ENCODE measurements around the gene IGSF23.
"Not testable (repeated sequence)": the region's sequence is repeated elsewhere in the genome, so short reads cannot be mapped to it uniquely, and the experiment has no call there.

The IGSF23 gene

GRCh38 chr19:44587963-44588770, 25.2 kb upstream of the IGSF23 start:
- no peak for DNase-seq

GRCh38 chr19:44588771-44589112, 24.6 kb upstream of the IGSF23 start:
- no peak for DNase-seq

DNA sequence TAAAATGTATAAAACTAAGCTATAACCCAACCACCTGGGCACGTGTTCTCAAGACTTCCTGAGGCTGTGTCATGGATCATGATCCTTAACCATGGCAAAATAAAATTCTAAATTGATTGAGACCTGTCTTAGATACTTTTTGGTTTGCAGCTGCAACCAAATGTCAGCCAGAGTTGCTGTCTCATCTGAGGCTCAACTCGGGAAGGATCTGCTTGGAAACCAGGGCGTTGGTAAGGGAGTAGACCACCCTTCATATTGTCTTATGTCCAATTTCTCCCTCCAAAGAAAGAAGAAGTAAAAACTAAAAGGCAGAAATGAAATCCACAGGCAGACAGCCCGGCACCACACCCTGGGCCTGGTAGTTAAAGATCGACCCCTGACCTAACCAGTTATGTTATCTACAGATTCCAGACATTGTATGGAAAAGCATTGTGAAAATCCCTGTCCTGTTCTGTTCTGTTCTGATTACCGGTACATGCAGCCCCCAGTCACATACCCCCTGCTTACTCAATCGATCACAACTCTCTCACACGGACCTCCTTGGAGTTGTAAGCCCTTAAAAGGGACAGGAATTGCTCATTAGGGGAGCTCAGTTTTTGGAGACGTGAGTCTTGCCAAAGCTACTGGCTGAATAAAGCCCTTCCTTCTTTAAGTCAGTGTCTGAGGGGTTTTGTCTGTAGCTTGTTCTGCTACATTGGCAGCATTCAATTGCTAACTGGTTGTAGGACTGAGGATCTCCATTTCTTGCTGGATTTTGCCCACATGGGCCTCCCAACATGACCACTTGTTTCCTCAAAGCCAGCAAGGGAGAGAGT, 22.9 kb upstream of the IGSF23 start:
- no peak for DNase-seq

DNA sequence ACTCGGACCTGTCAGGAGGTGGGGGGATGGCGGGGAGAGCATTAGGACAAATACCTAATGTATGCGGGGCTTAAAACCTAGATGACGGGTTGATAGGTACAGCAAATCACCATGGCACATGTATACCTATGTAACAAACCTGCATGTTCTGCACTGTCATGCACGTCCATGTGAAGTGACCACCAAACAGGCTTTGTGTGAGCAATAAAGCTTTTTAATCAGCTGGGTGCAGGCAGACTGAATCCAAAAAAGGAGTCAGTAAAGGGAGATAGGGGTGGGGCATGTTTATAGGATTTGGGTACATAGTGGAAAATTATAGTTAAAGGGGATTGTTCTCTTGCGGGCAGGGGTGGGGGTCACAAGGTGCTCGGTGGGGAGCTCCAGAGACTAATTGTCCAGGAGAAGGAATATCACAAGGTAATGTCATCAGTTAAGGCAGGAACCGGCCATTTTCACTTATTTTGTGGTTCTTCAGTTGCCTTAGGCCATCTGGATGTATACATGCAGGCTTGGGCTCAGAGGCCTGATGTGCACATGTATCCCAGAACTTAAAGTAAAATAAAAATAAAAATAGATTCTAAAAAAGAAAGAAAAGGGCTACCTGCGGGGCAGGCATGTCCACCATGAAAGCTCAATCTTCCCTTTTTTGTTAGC, 21.9 kb upstream of the IGSF23 start:
- not testable (repeated sequence) for DNase-seq

GRCh38 chr19:44592451-44592890, 20.9 kb upstream of the IGSF23 start:
- no peak for DNase-seq

- DNase-seq: no peak
Measured at GRCh38 chr19:44593294-44593693, 20.1 kb upstream of the IGSF23 start.

- DNase-seq: not testable (repeated sequence)
Measured at GRCh38 chr19:44593866-44594266, 19.5 kb upstream of the IGSF23 start.

DNA sequence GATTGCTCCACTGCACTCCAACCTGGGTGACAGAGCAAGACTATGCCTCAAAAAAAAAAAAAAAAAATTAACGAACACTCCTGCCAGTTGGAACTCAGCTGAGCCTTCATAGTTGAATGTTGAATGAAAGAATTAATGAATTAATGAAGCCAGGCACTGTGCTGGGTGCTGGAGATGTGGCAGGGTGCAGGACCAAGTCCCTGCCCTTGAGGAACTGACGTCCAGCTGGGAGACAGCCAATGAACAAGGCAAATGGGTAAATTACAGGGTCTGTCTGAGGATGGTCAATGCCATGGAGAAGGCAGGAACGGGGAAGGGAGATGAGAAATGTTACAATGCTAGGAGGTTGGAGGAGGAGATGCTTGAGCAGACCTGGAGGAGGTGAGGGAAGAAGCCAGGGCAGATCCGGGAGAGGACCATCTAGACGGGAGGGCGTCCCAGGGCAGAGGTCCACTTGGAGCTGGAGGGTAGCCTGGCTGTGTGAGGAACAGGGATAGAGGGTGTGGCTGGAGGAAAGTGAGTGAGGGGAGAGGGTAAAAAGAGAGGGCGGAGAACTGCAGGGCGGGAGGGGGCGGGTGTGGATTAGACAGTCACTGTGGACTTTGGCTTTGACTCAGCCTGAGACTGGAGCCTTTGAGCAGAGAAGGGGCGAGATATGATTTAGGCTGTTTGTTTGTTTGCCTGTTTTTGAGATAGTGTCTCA, 16.8 kb upstream of the IGSF23 start:
- no peak for DNase-seq

- DNase-seq: no peak
Measured at GRCh38 chr19:44597131-44597491, 16.3 kb upstream of the IGSF23 start.

GRCh38 chr19:44598355-44598754, 15.0 kb upstream of the IGSF23 start:
- DNase-seq: no peak

DNA sequence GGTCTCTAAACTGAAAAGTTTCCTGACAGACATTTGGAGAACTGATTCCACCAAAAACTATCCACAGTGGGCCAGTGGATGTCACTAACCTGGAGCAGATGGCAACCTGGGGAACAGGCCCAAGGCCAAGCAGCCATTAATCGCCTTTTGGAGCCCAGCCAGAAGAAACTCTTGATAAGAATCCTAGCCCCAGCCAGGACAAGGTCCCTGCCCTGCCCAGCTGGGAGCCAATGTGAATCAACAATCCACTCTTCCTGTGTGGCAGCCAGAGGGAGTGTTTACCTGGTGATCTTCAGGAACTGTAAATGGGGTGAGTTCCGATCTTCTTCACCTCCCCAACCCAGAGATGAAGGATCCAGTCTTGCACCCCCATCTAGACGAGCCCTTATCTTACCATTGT, 14.5 kb upstream of the IGSF23 start:
- DNase-seq: no peak

DNA sequence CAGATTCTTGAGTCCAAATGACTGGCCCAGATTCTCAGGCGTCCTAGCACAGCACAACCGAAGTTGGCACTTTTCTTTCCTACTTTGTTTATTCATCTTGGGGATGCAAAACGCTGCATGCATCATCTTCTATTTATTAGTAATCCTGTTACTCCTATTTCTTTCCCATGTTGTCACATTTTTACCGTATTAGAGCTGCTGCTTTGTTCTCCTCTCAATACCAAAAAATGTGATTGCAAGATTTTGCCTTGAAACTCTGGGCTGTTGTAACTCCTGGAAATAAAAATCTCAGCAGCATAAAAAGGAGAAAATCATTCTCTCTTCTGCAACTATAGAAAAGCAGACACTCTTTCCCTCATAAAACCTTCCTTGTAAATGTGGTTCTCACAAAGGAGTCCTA, 12.9 kb upstream of the IGSF23 start:
- no peak for DNase-seq

DNA sequence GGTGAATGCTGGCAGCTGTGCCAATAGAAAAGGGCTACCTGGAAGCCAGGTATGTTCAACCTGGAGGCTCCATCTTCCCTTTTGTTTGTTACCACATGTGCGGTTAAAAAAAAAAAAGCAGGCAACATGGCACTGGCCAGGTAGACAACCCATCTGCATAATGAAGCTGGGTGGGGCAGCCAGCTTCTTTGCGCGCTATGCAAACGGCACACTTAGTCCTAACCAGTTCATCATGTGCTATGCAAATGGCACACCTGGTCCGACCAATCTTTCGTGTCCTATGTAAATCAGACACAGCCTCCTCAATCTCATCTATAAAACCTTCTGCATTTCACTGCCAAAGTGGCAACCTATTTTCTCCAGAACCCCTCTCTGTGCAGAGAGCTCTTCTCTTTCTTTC, 11.3 kb upstream of the IGSF23 start:
- no peak for DNase-seq

GRCh38 chr19:44603201-44603945, 10.0 kb upstream of the IGSF23 start:
- DNase-seq: no peak

GRCh38 chr19:44604241-44604640, 9.1 kb upstream of the IGSF23 start:
- no peak for DNase-seq

DNA sequence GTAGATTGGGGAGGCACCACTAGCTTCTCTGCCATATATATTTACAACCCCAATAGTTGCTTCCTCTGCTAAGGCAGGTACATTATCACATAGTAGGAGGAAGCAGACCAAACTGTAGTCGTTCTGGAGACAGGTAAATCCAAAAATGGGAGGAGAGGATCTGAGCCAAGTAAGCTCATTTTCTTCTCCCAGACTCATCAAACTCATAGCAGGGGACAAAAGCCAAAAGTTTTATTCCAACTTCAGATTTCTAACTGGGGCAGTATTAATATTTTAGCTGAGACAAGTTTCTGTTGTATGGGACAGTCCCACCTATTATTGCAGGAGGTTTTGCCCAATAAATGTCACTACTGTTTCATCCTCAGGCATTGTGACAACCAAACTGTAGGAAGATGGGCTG, 7.8 kb upstream of the IGSF23 start:
- DNase-seq: no peak

DNA sequence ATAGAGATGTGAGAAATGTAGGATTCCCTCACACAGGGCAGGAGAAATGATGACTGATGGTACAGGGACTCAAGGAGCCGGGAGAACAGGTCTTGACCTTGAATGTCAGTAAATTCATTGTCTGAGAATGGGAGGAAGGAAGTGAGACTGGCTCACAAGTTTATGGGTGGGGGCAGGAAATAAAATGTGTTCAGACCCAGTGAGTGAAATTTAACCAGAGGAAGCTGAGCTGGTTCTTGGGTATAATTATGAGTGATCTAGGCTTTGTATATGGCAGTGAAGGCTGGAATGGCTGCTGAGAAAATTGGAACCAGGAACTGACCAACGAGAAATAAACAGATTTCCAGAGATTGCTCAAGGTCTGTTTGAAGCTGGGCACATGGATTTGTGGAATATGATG, 6.3 kb upstream of the IGSF23 start:
- DNase-seq: no peak

DNA sequence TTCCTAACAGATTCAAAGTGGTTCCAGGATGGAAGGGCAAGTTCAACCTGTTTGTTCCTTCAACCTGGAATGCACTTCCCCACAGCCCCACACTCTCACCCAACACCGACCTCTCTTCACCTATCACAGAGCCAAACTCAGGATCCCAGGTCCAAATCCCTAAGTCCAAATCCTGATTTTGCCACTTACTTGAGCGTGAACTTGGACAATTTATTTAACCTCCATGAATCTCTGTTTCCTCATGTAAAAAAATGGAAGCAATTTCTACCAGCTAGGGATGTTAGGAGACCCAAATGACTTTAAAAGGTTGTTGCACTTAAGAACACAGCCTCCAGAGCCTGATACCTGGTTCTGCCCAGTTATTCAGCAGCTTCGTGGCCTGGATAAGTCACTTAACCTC, 5.4 kb upstream of the IGSF23 start:
- no peak for DNase-seq

DNA sequence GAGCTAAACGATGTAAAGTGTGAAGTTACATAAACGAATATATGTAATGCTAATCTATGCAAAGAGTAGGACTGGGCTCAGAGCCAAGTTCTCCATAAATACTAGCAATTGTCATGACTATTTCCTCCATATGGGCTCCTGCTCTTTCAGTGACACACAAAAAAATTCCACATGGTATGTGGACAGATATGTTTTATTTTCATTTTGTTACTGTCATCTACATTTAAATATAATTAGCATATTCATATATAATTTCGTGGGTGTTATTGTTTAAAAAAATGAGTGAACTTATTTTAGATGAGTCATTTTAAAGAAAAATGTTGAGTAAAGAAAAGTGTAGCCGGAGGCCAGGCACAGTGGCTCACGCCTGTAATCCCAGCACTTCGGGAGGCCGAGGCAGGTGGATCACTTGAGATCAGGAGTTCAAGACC, 5.0 kb upstream of the IGSF23 start:
- no peak for DNase-seq

DNA sequence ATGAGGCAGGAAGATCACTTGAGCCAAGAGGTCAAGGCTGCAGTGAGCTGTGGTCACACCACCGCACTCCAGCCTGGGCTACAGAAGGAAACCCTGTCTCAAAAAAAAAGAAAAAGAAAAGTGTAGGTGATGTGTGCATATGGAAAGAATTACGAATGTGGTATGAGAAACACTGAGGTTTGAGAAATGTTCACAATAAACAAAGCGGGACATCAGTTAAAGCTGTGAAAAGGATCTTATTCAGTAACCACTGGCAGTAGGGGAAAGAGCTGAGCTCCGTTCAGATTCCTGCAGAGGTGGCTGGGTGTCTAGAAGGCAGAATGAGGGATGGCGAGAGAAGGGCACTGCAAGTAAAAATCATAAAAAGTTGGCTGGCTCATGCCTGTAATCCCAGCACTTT, 4.1 kb upstream of the IGSF23 start:
- DNase-seq: no peak

DNA sequence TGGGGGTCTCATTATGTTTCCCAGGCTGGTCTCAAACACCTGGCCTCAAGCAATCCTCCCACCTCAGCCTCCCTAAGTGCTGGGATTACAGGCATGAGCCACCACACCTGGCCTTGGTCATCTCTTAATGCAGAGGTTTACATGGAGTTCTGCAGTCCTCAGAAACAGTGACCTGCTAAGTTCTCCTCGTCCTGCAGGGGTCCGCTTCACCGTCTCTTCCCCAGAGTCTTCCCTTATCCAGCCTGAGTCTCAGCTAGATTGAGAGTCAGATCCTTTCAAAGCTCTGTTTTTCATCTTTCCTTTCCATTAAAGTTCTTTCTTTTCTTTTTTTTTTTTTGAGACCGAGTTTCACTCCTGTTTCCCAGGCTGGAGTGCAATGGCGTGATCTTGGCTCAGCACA, 2.9 kb upstream of the IGSF23 start:
- not testable (repeated sequence) for DNase-seq

DNA sequence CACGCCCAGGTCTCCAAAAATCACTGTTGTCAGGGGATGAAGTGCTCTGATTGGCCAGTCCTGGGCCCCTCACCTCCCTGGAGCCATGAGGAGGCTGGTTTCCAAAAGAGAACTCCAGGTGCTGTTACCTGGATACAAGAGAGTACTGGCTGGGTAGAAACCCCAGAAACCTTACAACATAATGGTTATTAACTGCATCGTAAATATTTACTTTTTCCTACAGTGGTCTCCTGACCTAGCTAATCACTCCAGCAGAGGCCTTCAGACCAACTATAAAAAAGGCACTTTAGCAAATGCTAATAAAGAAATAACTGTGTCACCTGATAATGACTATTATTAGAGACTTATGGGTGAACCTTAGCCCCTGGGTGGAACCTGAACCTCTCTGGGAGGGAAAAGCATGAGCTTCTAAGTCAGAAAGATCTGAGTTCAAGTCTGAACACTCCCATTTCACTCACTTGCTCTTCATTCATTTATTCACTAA, 1.5 kb upstream of the IGSF23 start:
- DNase-seq: no peak
